Neural progenitor cell (in vitro differentiated cells): ENCODE measurements around the gene ISG15. TPM values are rescaled to one million over a fixed set of nuclear protein-coding genes. Genes with fewer than 3 reads are reported as not detected.
"Not testable (repeated sequence)": the region's sequence is repeated elsewhere in the genome, so short reads cannot be mapped to it uniquely, and the experiment has no call there.

Experiments used
- DNase-seq: peaks from one replicate; pipeline ENCODE4 v3.0.0-alpha.2; 2016; ENCODE audit warnings: low spot score
- H2AFZ ChIP-seq: fragments of 200-600 bp; sonication (generic); replicated peaks from 2 replicates; pipeline ENCODE4 v1.6.1; 2016; ENCODE audit warnings: antibody characterized with exemption
- H3F3A ChIP-seq: fragments of 200-600 bp; sonication (generic); 2 replicates; pipeline ENCODE4 v1.6.1; 2016; ENCODE audit warnings: antibody characterized with exemption, low read depth
- H3K27ac ChIP-seq: fragments of 200-600 bp; sonication (generic); 2 replicates; pipeline ENCODE4 v1.5.1; 2016; ENCODE audit warnings: mild to moderate bottlenecking
- H3K27me3 ChIP-seq: fragments of 200-600 bp; sonication (generic); 2 replicates; pipeline ENCODE4 v1.6.1; 2016; ENCODE audit warnings: mild to moderate bottlenecking, moderate library complexity
- H3K36me3 ChIP-seq: fragments of 200-600 bp; sonication (generic); 2 replicates; pipeline ENCODE4 v1.5.1; 2016
- H3K4me1 ChIP-seq: fragments of 200-600 bp; sonication (generic); 2 replicates; pipeline ENCODE4 v1.6.1; 2016; ENCODE audit warnings: mixed run types
- H3K4me2 ChIP-seq: fragments of 200-600 bp; sonication (generic); 2 replicates; pipeline ENCODE4 v1.6.1; 2016
- H3K4me3 ChIP-seq: fragments of 200-600 bp; sonication (generic); 2 replicates; pipeline ENCODE4 v1.5.1; 2016
- H3K79me2 ChIP-seq: fragments of 200-600 bp; sonication (generic); 2 replicates; pipeline ENCODE4 v1.6.1; 2016; ENCODE audit warnings: low read depth
- H3K9ac ChIP-seq: fragments of 200-600 bp; sonication (generic); 2 replicates; pipeline ENCODE4 v1.6.1; 2016
- H3K9me3 ChIP-seq: fragments of 200-600 bp; sonication (generic); 2 replicates; pipeline ENCODE4 v1.5.1; 2016; ENCODE audit warnings: low read depth
- H4K20me1 ChIP-seq: fragments of 200-600 bp; sonication (generic); 2 replicates; pipeline ENCODE4 v1.6.1; 2016; ENCODE audit warnings: low read depth
- H3K27ac Mint-ChIP-seq: 3 replicates; pipeline ENCODE4 v1.8.0; 2021; ENCODE audit warnings: mixed read lengths
- H3K27me3 Mint-ChIP-seq: 2 replicates; pipeline ENCODE4 v1.8.0; 2022; ENCODE audit warnings: low read depth, mild to moderate bottlenecking, inconsistent platforms, moderate library complexity, mixed read lengths; ENCODE audit not compliant: insufficient read depth
- H3K36me3 Mint-ChIP-seq: 3 replicates; pipeline ENCODE4 v1.8.0; 2021; ENCODE audit warnings: mixed read lengths
- H3K4me1 Mint-ChIP-seq: 3 replicates; pipeline ENCODE4 v1.8.0; 2021; ENCODE audit warnings: mixed read lengths
- H3K4me3 Mint-ChIP-seq: 3 replicates; pipeline ENCODE4 v1.8.0; 2021; ENCODE audit warnings: mild to moderate bottlenecking, moderate library complexity, mixed read lengths
- H3K9me3 Mint-ChIP-seq: 3 replicates; pipeline ENCODE4 v1.8.0; 2020; ENCODE audit warnings: mixed read lengths
- EZH2 ChIP-seq: fragments of 200-600 bp; sonication (generic); IDR thresholded peaks from 2 replicates; pipeline ENCODE4 v1.6.1; 2017; ENCODE audit warnings: antibody characterized with exemption, mild to moderate bottlenecking, moderate library complexity
- EZH2phosphoT487 ChIP-seq: fragments of 200-600 bp; sonication (generic); IDR thresholded peaks from 2 replicates; pipeline ENCODE4 v1.6.1; 2017; ENCODE audit warnings: antibody characterized with exemption
- total RNA-seq: library from RNA; depleted of rRNA; stranded (reverse); fragments of >200 nt; gene quantifications from 2 replicates; pipeline ENCODE4 v1.2.3, GENCODE V29; 2015; ENCODE audit warnings: low replicate concordance
- TF ChIP-seq, protein P1 (sequence below): fragments of 200-600 bp; sonication (generic); IDR thresholded peaks from 2 replicates; pipeline ENCODE4 v1.5.1; 2017; ENCODE audit warnings: antibody characterized with exemption, mild to moderate bottlenecking

ISG15 gene
- total RNA-seq, 1 donor from 2014 or later = 22.4 TPM

DNA sequence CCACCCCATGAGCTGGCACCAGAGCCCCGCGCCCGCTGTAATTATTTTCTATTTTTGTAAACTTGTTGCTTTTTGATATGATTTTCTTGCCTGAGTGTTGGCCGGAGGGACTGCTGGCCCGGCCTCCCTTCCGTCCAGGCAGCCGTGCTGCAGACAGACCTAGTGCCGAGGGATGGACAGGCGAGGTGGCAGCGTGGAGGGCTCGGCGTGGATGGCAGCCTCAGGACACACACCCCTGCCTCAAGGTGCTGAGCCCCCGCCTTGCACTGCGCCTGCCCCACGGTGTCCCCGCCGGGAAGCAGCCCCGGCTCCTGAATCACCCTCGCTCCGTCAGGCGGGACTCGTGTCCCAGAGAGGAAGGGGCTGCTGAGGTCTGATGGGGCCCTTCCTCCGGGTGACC is 41.7 kb downstream of the ISG15 start:
- Histone ChIP-seq H3K27ac (no peak overlapping the region), H3K36me3 (no peaks in the 10 kb centered on the region), H3K4me3 (no peak overlapping the region), H3K4me2 (no peak overlapping the region), H3K9ac (no peak overlapping the region), H2AFZ (no peak overlapping the region), H3K9me3 (no peaks in the 10 kb centered on the region), H3F3A (peaks cover 6% of the 10 kb centered on the region), H3K79me2 (no peaks in the 10 kb centered on the region), H3K27me3 (peaks cover 32% of the 10 kb centered on the region), H3K4me1 (peaks cover 13% of the 10 kb centered on the region), H4K20me1 (peaks cover 7% of the 10 kb centered on the region)
- Mint-ChIP-seq H3K9me3 (no peaks in the 10 kb centered on the region), H3K27ac (no peak overlapping the region), H3K4me3 (no peak overlapping the region), H3K27me3 (peaks cover 14% of the 10 kb centered on the region), H3K4me1 (peaks cover 13% of the 10 kb centered on the region), H3K36me3 (peaks cover 13% of the 10 kb centered on the region)
- TF ChIP-seq, protein P1, sequence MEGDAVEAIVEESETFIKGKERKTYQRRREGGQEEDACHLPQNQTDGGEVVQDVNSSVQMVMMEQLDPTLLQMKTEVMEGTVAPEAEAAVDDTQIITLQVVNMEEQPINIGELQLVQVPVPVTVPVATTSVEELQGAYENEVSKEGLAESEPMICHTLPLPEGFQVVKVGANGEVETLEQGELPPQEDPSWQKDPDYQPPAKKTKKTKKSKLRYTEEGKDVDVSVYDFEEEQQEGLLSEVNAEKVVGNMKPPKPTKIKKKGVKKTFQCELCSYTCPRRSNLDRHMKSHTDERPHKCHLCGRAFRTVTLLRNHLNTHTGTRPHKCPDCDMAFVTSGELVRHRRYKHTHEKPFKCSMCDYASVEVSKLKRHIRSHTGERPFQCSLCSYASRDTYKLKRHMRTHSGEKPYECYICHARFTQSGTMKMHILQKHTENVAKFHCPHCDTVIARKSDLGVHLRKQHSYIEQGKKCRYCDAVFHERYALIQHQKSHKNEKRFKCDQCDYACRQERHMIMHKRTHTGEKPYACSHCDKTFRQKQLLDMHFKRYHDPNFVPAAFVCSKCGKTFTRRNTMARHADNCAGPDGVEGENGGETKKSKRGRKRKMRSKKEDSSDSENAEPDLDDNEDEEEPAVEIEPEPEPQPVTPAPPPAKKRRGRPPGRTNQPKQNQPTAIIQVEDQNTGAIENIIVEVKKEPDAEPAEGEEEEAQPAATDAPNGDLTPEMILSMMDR = no peak
- TF ChIP-seq EZH2phosphoT487 (no peak), EZH2 (no peak)
- no peak for DNase-seq

DNA sequence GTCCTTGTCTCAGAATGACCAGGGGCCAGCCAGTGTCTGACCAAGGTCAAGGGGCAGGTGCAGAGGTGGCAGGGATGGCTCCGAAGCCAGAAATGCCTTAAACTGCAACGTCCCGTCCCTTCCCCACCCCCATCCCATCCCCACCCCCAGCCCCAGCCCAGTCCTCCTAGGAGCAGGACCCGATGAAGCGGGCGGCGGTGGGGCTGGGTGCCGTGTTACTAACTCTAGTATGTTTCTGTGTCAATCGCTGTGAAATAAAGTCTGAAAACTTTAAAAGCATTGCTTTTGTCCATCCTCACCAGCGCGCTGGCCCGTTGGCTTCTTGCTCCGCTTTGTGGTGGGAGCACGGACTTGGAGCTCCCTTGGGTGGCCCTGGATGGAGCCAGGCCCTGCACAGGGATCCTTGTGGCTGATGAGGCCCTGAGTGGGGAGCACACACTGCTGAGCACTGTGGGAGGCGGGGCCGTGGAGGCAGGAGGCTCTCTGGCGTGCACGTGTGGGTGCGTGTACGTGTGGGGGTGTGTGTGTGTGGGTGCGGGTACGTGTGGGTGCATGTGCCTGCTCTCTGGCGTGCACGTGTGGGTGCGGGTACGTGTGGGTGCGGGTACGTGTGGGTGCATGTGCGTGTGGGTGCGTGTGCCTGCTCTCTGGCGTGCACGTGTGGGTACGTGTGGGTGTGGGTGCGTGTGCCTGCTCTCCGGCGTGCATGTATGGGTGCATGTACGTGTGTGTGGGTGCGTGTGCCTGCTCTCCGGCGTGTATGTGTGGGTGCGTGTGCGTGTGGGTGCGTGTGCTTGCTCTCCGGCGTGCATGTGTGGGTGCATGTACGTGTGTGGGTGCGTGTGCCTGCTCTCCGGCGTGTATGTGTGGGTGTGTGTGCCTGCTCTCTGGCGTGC is 42.8 kb downstream of the ISG15 start:
- H3F3A ChIP-seq = peaks cover 6% of the 10 kb centered on the region
- no peak overlapping the region for H3K27ac ChIP-seq
- peaks cover 19% of the 10 kb centered on the region for H3K27me3 Mint-ChIP-seq
- peak overlapping the region; percentile 57 for H3K27ac Mint-ChIP-seq
- H4K20me1 ChIP-seq = peaks cover 15% of the 10 kb centered on the region
- no peaks in the 10 kb centered on the region for H3K36me3 ChIP-seq
- TF ChIP-seq EZH2 (no peak), EZH2phosphoT487 (no peak)
- TF ChIP-seq, protein P1 = no peak
- no peaks in the 10 kb centered on the region for H3K79me2 ChIP-seq
- H3K4me1 ChIP-seq = peaks cover 13% of the 10 kb centered on the region
- H3K4me1 Mint-ChIP-seq = peaks cover 16% of the 10 kb centered on the region
- H3K9me3 ChIP-seq = no peaks in the 10 kb centered on the region
- H2AFZ ChIP-seq = no peak overlapping the region
- no peaks in the 10 kb centered on the region for H3K9me3 Mint-ChIP-seq
- peaks cover 11% of the 10 kb centered on the region for H3K36me3 Mint-ChIP-seq
- H3K4me3 Mint-ChIP-seq = peak overlapping the region; percentile 47
- H3K4me3 ChIP-seq = no peak overlapping the region
- no peak for DNase-seq
- H3K9ac ChIP-seq = no peak overlapping the region
- peaks cover 44% of the 10 kb centered on the region for H3K27me3 ChIP-seq
- no peak overlapping the region for H3K4me2 ChIP-seq

DNA sequence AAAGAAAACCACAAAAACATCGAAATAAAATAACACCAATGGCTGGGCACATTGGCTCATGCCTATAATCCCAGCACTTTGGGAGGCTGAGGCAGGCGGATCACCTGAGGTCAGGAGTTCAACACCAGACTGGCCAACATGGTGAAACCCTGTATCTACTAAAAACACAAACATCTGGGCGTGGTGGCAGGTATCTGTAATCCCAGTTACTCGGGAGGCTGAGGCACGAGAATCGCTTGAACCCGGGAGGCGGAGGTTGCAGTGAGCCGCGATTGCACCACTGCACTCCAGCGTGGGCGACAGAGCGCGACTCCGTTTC is 44.4 kb downstream of the ISG15 start:
- not testable (repeated sequence) for H3K27ac ChIP-seq, H3K4me3 ChIP-seq, H3K9me3 ChIP-seq, H3K79me2 ChIP-seq, DNase-seq, H3K27ac Mint-ChIP-seq, H3K4me2 ChIP-seq, H3F3A ChIP-seq, H3K9me3 Mint-ChIP-seq, H2AFZ ChIP-seq, H3K36me3 Mint-ChIP-seq, H3K9ac ChIP-seq, H3K36me3 ChIP-seq
- peaks cover 21% of the 10 kb centered on the region for H3K27me3 Mint-ChIP-seq
- peak overlapping the region; percentile 84 for H3K4me3 Mint-ChIP-seq
- Histone ChIP-seq H4K20me1 (peaks cover 25% of the 10 kb centered on the region), H3K4me1 (peaks cover 17% of the 10 kb centered on the region), H3K27me3 (peaks cover 60% of the 10 kb centered on the region)
- peaks cover 16% of the 10 kb centered on the region for H3K4me1 Mint-ChIP-seq
